ENCODE data around the gene TCAP.

The TCAP gene

GRCh38 chr17:39667945-39668924 is 3.1 kb downstream of the TCAP start, which contains the start of gene PNMT:
Gene PNMT, plus strand, starts transcription at chr17:39668453. Its CDS starts 23 bp downstream, at chr17:39668476.
- DNase-seq (ENCODE audit: low spot score): peak; percentile 40

DNA sequence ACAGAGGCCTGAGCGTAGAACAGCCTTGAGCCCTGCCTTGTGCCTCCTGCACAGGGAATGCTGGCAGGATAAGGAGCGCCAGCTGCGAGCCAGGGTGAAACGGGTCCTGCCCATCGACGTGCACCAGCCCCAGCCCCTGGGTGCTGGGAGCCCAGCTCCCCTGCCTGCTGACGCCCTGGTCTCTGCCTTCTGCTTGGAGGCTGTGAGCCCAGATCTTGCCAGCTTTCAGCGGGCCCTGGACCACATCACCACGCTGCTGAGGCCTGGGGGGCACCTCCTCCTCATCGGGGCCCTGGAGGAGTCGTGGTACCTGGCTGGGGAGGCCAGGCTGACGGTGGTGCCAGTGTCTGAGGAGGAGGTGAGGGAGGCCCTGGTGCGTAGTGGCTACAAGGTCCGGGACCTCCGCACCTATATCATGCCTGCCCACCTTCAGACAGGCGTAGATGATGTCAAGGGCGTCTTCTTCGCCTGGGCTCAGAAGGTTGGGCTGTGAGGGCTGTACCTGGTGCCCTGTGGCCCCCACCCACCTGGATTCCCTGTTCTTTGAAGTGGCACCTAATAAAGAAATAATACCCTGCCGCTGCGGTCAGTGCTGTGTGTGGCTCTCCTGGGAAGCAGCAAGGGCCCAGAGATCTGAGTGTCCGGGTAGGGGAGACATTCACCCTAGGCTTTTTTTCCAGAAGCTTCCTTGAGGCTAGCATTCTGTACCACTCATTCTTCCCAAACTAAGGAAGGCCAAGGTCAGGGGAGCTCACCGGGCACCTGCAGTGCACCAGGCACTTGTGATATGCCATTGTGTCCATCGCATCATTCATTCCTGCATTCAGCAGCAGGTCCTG is 5.0 kb downstream of the TCAP start:
- no peak for DNase-seq (ENCODE audit: low spot score)

GRCh38 chr17:39670746-39671145 is 5.6 kb downstream of the TCAP start:
- DNase-seq (ENCODE audit: low spot score): no peak

GRCh38 chr17:39671651-39672521 is 6.7 kb downstream of the TCAP start:
- peak; percentile 50 for DNase-seq (ENCODE audit: low spot score)

DNA sequence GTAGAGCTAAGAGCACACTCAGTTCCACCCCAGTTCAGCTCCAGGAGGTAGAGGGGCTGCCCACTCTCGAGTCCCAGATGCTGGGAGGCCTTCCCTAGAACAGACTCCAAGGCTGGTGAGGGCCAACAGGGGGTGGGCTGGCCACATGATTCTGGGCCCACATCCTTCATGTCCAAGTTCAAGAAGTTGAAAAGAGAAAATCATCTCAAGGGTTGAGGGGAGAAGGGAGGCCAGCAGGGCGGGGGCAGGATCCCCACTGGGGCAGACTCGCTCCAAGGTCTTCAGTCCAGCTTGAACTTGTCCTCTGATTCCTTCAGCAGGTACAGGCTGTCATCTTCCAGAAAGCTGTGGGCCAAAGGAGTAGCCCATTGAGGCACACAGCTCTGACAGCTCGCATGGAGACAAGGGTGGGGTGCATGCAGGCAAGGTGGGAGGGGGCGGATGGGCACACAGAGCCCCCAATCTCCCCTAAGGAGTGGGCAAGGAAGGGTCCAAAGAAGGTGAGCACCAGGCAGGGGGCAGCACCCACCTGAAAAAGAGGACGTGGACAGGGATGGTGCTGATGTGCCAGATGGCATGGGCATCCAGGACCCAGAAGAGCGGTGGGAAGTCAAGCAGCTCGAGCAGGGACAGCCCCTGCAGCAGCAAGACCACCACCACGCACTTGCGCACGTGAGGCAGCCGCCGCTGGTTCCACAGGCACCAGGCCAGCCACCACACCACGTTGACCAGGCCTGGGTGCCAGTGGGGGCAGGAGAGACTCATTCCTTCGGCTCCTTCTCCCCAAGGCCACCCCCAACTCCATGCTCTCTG is 7.6 kb downstream of the TCAP start:
- no peak for DNase-seq (ENCODE audit: low spot score)

- DNase-seq (ENCODE audit: low spot score): no peak
Measured at GRCh38 chr17:39673335-39674081, 8.4 kb downstream of the TCAP start.

- DNase-seq (ENCODE audit: low spot score): no peak
Measured at GRCh38 chr17:39674179-39674578, 9.0 kb downstream of the TCAP start.

GRCh38 chr17:39674702-39675389 is 9.7 kb downstream of the TCAP start:
- DNase-seq (ENCODE audit: low spot score): no peak

DNA sequence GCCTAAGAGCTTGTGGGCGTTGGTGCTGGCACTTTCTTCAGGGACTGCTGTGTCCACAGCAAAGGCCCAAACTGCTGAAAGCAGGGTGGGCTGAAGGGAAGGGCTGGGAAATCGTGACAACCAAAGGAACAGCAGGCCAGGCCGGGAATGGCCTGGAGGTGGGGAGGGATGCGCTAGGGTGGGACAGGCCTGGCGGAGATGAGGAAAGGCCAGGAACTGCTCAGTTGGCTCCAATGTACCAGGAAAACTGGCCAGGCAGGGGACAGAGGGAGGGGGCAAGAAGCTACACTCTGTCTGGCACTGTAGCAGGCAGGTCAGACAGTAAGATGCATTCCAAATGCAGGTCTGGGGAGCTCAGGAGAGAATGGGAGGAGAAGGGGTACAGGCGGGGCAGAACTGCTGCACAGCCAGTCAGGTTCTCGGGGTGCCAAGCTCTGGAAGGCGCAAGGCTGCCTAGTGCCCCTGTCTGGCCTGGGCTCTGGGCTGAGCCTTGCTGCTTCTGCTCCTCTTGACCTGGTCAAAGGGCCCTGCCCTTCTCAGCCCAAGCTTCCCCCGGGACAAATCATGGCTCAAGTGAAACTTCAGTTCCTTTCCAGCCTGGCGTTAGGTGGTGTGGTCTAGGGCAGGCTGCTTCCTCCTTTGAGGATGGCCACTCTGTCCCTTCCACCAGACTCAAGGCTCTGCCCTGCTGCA is 10.4 kb downstream of the TCAP start:
- DNase-seq (ENCODE audit: low spot score): no peak

- no peak for DNase-seq (ENCODE audit: low spot score)
Measured at GRCh38 chr17:39676198-39676819, 11.2 kb downstream of the TCAP start.

DNA sequence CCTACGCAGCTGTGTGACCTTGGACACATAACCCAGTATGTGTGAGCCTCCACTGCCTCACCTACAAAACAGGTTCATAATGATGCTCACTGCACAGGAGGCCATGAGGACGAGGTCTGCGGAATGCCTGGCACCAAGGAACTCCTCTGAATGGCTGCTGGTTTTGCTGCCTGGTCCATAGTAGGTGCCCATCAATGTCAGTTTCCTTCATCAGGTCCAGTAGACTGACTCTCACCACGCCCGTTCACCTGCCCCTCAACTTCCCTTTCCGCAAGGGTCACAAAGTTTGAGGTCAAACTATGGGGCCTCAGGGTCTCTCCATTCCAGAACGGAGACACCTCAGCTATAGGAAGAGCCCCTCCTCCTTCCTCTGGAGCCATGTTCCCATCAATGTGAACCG is 11.9 kb downstream of the TCAP start:
- no peak for DNase-seq (ENCODE audit: low spot score)

- DNase-seq (ENCODE audit: low spot score): no peak
Measured at GRCh38 chr17:39677542-39678339, 12.6 kb downstream of the TCAP start.

DNA sequence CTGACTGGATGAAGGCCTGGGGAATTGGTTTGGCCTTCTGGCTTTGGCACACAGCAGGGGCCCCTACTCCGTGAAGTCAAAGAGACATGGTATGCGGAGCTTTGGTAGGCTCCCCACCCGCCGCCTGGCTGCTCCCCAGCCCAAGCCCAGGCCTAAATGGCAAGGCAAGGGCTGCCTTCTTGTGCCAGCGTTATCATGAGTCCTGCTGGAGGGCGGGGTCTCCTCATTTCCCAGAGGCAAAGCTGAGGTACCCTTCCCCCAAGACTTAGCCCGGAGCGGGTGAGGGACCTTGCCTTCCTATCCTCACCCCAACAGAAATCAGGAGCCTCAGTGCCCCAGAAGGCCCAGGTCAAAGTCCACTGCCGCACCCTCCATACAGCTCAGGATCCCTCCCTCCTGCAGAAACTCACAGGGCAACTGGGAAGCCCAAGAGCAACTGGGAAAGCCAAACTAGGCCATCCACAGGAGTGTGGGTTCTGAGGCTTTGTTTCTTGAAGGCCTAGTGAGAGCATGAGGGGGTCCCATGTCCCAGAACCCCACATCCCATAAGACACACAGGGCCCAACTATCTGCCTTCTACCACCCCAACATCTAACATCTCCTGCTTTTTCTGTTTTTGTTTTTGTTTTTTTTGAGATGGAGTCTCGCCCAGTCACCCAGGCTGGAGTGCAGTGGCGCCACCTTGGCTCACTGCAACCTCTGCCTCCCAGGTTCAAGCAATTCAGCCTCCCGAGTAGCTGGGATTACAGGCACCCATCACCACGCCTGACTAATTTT is 13.4 kb downstream of the TCAP start:
- no peak for DNase-seq (ENCODE audit: low spot score)

DNA sequence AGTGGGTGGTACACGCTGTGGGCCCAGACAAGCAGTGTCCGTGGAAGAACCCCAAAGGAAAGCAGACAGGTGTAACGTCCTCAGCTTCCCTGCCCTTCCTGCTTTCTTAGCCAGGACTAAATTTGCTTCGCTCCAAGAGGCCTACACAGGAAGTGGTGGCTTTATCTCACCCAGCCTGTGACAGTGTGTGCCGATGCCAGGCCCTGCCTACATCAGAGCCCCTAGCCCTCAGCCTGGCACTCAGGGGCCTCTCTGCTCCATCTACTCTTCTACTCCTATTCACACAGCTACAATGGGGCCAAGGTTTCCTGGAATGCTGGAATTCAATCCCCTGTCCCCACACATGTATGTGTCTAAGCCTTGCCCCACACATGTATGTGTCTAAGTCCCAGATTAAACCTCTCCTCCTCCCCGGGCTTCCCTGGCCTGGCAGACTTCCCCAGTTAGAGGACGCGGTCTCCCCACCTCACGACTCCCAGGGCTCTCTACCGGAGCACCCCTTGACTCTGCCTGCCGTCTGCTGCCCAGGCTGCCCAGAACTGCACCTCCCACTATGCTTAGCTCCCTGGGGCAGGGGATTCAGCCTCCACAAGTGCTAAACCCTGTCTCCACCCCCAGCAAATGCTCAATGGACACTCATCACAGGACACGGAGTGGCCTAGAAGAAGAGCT is 14.5 kb downstream of the TCAP start:
- DNase-seq (ENCODE audit: low spot score): no peak

- DNase-seq (ENCODE audit: low spot score): no peak
Measured at GRCh38 chr17:39683295-39683939, 18.3 kb downstream of the TCAP start.

Data from cerebellar cortex (tissue), 1 donor.